ENCODE measurements around the gene CFAP73.

Gene CFAP73

GRCh38 chr12:113149361-113150150 is at the start of gene CFAP73:
CFAP73 (plus strand) TSS chr12:113149724; CDS start chr12:113149858, 134 bp downstream.
- no peak for TF ChIP-seq GATA3 (IDR thresholded peaks at IDR 0.05; ENCODE audit: low read depth, low read length)
- TF ChIP-seq GATA2 (IDR thresholded peaks at IDR 0.05; ENCODE audit: low read depth, low read length): no peak

GRCh38 chr12:113099764-113100163 is 49.8 kb upstream of the CFAP73 start:
- TF ChIP-seq GATA2 (IDR thresholded peaks at IDR 0.05; ENCODE audit: low read depth, low read length) (no peak), GATA3 (IDR thresholded peaks at IDR 0.05; ENCODE audit: low read depth, low read length) (no peak)

- TF ChIP-seq GATA2 (IDR thresholded peaks at IDR 0.05; ENCODE audit: low read depth, low read length): no peak
- TF ChIP-seq GATA3 (IDR thresholded peaks at IDR 0.05; ENCODE audit: low read depth, low read length): no peak
These were observed 47.8 kb upstream of the CFAP73 start for GRCh38 chr12:113101751-113102150.

GRCh38 chr12:113102811-113103210 is 46.7 kb upstream of the CFAP73 start:
- TF ChIP-seq GATA2 (IDR thresholded peaks at IDR 0.05; ENCODE audit: low read depth, low read length) (no peak), GATA3 (IDR thresholded peaks at IDR 0.05; ENCODE audit: low read depth, low read length) (no peak)

- no peak for TF ChIP-seq GATA2 (IDR thresholded peaks at IDR 0.05; ENCODE audit: low read depth, low read length)
These were observed 45.6 kb upstream of the CFAP73 start for GRCh38 chr12:113103756-113104450.

- TF ChIP-seq GATA3 (IDR thresholded peaks at IDR 0.05; ENCODE audit: low read depth, low read length) (no peak), GATA2 (IDR thresholded peaks at IDR 0.05; ENCODE audit: low read depth, low read length) (no peak)
These were observed 44.5 kb upstream of the CFAP73 start for GRCh38 chr12:113104953-113105510.

GRCh38 chr12:113105606-113106271 is 43.8 kb upstream of the CFAP73 start:
- TF ChIP-seq GATA3 (IDR thresholded peaks at IDR 0.05; ENCODE audit: low read depth, low read length) (no peak), GATA2 (IDR thresholded peaks at IDR 0.05; ENCODE audit: low read depth, low read length) (no peak)

GRCh38 chr12:113106361-113106760 is 43.2 kb upstream of the CFAP73 start:
- TF ChIP-seq GATA2 (IDR thresholded peaks at IDR 0.05; ENCODE audit: low read depth, low read length) (no peak), GATA3 (IDR thresholded peaks at IDR 0.05; ENCODE audit: low read depth, low read length) (no peak)

GRCh38 chr12:113108308-113108707 is 41.2 kb upstream of the CFAP73 start:
- TF ChIP-seq GATA2 (IDR thresholded peaks at IDR 0.05; ENCODE audit: low read depth, low read length) (no peak), GATA3 (IDR thresholded peaks at IDR 0.05; ENCODE audit: low read depth, low read length) (no peak)

- TF ChIP-seq GATA2 (IDR thresholded peaks at IDR 0.05; ENCODE audit: low read depth, low read length) (no peak), GATA3 (IDR thresholded peaks at IDR 0.05; ENCODE audit: low read depth, low read length) (no peak)
These were observed 40.2 kb upstream of the CFAP73 start for GRCh38 chr12:113109360-113109759.

GRCh38 chr12:113109872-113110599 is 39.5 kb upstream of the CFAP73 start:
- TF ChIP-seq GATA3 (IDR thresholded peaks at IDR 0.05; ENCODE audit: low read depth, low read length) (no peak), GATA2 (IDR thresholded peaks at IDR 0.05; ENCODE audit: low read depth, low read length) (no peak)

GRCh38 chr12:113111247-113111646 is 38.3 kb upstream of the CFAP73 start:
- TF ChIP-seq GATA3 (IDR thresholded peaks at IDR 0.05; ENCODE audit: low read depth, low read length): no peak
- TF ChIP-seq GATA2 (IDR thresholded peaks at IDR 0.05; ENCODE audit: low read depth, low read length): no peak

GRCh38 chr12:113112043-113112899 is 37.3 kb upstream of the CFAP73 start:
- no peak for TF ChIP-seq GATA2 (IDR thresholded peaks at IDR 0.05; ENCODE audit: low read depth, low read length)
- no peak for TF ChIP-seq GATA3 (IDR thresholded peaks at IDR 0.05; ENCODE audit: low read depth, low read length)

All from SH-SY5Y (cell line).